ENCODE data around the gene TSC22D1. TPM values are rescaled to one million over a fixed set of nuclear protein-coding genes. Genes with fewer than 3 reads are reported as not detected.

TSC22D1 gene
- total and polyA plus RNA-seq, 2 of the 4 experiments (the other 2 are of a cell fraction), result 30.8 to 42.2 TPM

GRCh38 chr13:44578067-44578400 lies 1.9 kb upstream of the TSC22D1 start:
- CTCF ChIA-PET, result no interaction called here
- Histone ChIP-seq H3K9ac (ENCODE audit: low read depth, low read length) (peak overlapping the region; percentile 78), H3K4ac (ENCODE audit: low read depth, low read length) (peak overlapping the region; percentile 64), H3K27me3 (ENCODE audit: control insufficient read depth, insufficient read depth, low read length) (no peaks in the 10 kb centered on the region), H3K18ac (ENCODE audit: low read depth, low read length) (peak overlapping the region; percentile 74), H2AFZ (replicated peaks; ENCODE audit: low read length, poor library complexity) (peak overlapping the region; percentile 92), H4K8ac (ENCODE audit: low read depth in 2 of 2, low read length in 2 of 2) (peak overlapping the region; percentile 15 to 86), H2BK15ac (ENCODE audit: low read depth, low read length) (no peak overlapping the region; the same call in 2 of the 3 replicates), H3K4me3 (ENCODE audit: insufficient read depth, low read depth, low read length) (peak overlapping the region; percentile 80), H4K20me1 (ENCODE audit: insufficient read depth, low read length) (peaks cover 28% of the 10 kb centered on the region), H3K79me1 (ENCODE audit: low read depth in 1 of 2, low read length in 2 of 2) (peaks cover 23 to 37% of the 10 kb centered on the region in 2 experiments), H2AK5ac (ENCODE audit: low read depth, low read length) (peak overlapping the region; percentile 27; the same call in 1 of the 2 replicates), H3K14ac (replicated peaks; ENCODE audit: low read depth, low read length) (peak overlapping the region; percentile 61), H3K9me1 (ENCODE audit: insufficient read depth, low read length) (peaks cover 22% of the 10 kb centered on the region), H4K5ac (ENCODE audit: low read depth, low read length) (peak overlapping the region; percentile 68), H3K4me1 (ENCODE audit: control insufficient read depth, insufficient read depth, low read length) (peaks cover 23% of the 10 kb centered on the region), H2BK20ac (ENCODE audit: low read depth, low read length) (peak overlapping the region; percentile 36), H2BK120ac (ENCODE audit: low read depth, low read length) (peak overlapping the region; percentile 66), H3K36me3 (ENCODE audit: control insufficient read depth, insufficient read depth, low read length) (peaks cover 11% of the 10 kb centered on the region), H3K27ac (ENCODE audit: insufficient read depth, low read length) (peak overlapping the region; percentile 90), H3K4me2 (ENCODE audit: low read depth, low read length) (peak overlapping the region; percentile 97), H4K91ac (ENCODE audit: insufficient read depth, low read depth, low read length) (peak overlapping the region; percentile 34), H2AK9ac (replicated peaks; ENCODE audit: low read depth, low read length, poor library complexity) (peak overlapping the region; percentile 75), H3K23ac (ENCODE audit: low read depth, low read length) (peak overlapping the region; percentile 15), H3K9me3 (ENCODE audit: control insufficient read depth, insufficient read depth, low read length) (no peaks in the 10 kb centered on the region), H3K56ac (ENCODE audit: extremely low read depth, insufficient read depth, low read length) (peak overlapping the region; percentile 89), H2BK5ac (ENCODE audit: low read depth, low read length, poor library complexity, severe bottlenecking) (peak overlapping the region; percentile 86)
- DNase-seq (no peak), ATAC-seq (ENCODE audit: low read depth) (peak; percentile 0)
- dilution Hi-C loops (cut with HindIII; ENCODE audit: low sequenced_read_pairs, unreplicated experiment), result no loop called here
- intact Hi-C loops (cut with micrococcal nuclease), result loop anchor here (5.0 kb wide), 3 partner anchors 134 to 239 kb away; no protein-coding TSS in a partner anchor
- 3% methylated on average over 8 of the region's 15 CpGs; no CpG with 5 or more reads in 1 of the 2 experiments for WGBS, 2 experiments (ENCODE audit: extremely low coverage in 2 of 2, insufficient read length in 1 of 2)
- BruUV-seq (replicated peaks), result no TSS peak
- in situ Hi-C loops (cut with MboI; ENCODE audit: low sequenced_read_pairs), result no loop called here
- TF ChIP-seq MAFK (IDR thresholded peaks at IDR 0.05; ENCODE audit: low read depth, low read length), result no peak
- no peak for TF ChIP-seq RCOR1 (IDR thresholded peaks at IDR 0.05; ENCODE audit: insufficient replicate concordance, low read length)
- no peak for TF ChIP-seq CTCF (conservative IDR thresholded peaks at IDR 0.05; ENCODE audit: low read depth, low read length)
- no peak for TF ChIP-seq SMC3 (IDR thresholded peaks at IDR 0.05; ENCODE audit: low read depth, low read length)
- no peak for TF ChIP-seq MAZ (IDR thresholded peaks at IDR 0.05; ENCODE audit: borderline replicate concordance, low read depth, low read length)
- no peak for TF ChIP-seq ELK1 (IDR thresholded peaks at IDR 0.05; ENCODE audit: borderline replicate concordance, low read depth, low read length)
- no peak for TF ChIP-seq FOS (IDR thresholded peaks at IDR 0.05; ENCODE audit: low read depth, low read length)
- no peak for TF ChIP-seq CEBPB (IDR thresholded peaks at IDR 0.05; ENCODE audit: low read depth, low read length)
- TF ChIP-seq NFE2L2 (IDR thresholded peaks at IDR 0.05; ENCODE audit: low read depth, low read length), result no peak
- TF ChIP-seq USF2 (IDR thresholded peaks at IDR 0.05; ENCODE audit: low read depth, low read length), result no peak
- POLR2A ChIA-PET (ENCODE audit: unreplicated experiment), result no interaction called here

Data from IMR-90 (cell line).